ENCODE results near the gene VTCN1.

The VTCN1 gene

DNA sequence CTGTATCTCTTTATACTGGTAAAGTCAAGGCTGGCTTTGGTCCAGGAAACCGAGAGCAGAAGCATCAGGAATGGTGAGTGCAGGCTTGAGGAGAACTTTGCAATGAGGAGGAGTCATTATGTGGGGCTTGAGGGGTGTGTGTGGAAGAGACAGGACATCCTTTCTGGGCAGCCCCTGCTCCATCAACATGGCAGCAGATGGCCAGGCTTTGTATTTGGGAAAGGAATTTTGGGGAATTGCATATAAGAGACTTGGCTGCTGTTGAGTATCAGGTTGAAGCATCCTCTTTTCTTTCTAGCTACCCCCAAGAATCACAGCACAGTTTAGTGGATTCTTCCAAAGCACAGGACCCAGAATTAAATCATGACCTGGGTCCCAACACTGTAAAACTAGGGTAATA lies 33.4 kb downstream of the VTCN1 start:
- TF ChIP-seq, protein P1, sequence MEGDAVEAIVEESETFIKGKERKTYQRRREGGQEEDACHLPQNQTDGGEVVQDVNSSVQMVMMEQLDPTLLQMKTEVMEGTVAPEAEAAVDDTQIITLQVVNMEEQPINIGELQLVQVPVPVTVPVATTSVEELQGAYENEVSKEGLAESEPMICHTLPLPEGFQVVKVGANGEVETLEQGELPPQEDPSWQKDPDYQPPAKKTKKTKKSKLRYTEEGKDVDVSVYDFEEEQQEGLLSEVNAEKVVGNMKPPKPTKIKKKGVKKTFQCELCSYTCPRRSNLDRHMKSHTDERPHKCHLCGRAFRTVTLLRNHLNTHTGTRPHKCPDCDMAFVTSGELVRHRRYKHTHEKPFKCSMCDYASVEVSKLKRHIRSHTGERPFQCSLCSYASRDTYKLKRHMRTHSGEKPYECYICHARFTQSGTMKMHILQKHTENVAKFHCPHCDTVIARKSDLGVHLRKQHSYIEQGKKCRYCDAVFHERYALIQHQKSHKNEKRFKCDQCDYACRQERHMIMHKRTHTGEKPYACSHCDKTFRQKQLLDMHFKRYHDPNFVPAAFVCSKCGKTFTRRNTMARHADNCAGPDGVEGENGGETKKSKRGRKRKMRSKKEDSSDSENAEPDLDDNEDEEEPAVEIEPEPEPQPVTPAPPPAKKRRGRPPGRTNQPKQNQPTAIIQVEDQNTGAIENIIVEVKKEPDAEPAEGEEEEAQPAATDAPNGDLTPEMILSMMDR (IDR thresholded peaks at IDR 0.05), result no peak
- TF ChIP-seq ZFX (IDR thresholded peaks at IDR 0.05; ENCODE audit: borderline replicate concordance), result no peak
- no peak overlapping the region for H3K27ac ChIP-seq

DNA sequence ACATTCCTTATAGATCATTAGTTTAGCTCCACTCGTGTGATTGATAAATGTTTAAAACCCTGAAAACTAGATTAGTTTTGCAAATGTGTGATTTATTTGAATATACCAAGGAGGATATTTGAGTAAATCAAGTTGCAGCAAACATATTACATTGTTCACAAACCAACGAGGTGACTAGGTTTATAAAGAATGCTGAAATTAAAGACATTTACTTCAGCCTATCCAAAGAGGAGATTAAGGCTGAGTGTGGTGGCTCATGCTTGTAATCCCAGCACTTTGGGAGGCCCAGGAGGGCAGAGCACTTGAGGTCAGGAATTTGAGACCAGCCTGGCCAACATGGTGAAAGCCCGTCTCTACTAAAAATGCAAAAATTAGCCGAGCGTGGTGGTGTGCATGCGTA lies 34.1 kb downstream of the VTCN1 start:
- no peak overlapping the region for H3K27ac ChIP-seq
- no peak for TF ChIP-seq ZFX (IDR thresholded peaks at IDR 0.05; ENCODE audit: borderline replicate concordance)
- TF ChIP-seq, protein P1 (IDR thresholded peaks at IDR 0.05), result no peak

DNA sequence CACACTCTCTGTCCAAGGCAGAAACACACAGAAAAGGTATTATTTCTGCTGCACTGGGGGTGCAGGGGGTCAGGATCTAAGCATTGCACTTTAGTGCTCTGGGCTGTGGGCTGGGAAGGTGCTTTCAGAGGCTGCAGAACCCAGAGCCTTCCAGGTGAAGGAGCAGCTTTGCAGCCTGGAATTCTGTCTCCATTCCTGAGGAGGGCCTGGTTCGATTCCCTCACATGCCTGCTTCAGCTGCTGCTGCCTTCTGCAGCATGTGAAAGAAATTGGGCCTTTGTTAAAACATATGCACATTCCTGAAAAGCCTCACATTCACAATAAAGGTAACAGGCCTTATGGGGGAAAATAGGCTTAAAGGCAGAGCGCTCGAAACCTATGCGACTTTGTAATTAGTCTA lies 35.9 kb downstream of the VTCN1 start:
- H3K27ac ChIP-seq, result no peak overlapping the region

DNA sequence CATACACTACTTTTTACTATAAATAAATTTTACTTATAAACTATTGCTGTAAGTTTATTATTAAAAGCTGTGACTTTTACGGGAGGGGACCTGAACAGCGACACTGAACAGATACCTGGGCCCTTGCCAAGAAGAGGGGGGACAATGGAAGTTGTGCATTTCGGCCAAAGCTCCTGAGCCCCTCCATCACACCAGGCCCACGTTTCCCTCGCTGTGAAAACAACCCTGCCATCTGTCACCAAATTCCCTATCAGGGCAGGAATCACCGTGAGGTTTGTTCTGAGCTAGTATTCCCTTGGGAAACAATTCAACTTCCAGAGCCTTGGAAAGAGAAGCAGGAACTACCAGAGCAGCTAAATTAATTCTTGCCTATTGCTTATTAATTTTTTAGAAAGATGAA lies 37.0 kb downstream of the VTCN1 start:
- no peak for TF ChIP-seq ZFX (IDR thresholded peaks at IDR 0.05; ENCODE audit: borderline replicate concordance)
- no peak overlapping the region for H3K27ac ChIP-seq

More for the DNA sequence above, 35.9 kb downstream of the VTCN1 start:
- TF ChIP-seq, protein P1 (IDR thresholded peaks at IDR 0.05), result no peak
- no peak for TF ChIP-seq ZFX (IDR thresholded peaks at IDR 0.05; ENCODE audit: borderline replicate concordance)

DNA sequence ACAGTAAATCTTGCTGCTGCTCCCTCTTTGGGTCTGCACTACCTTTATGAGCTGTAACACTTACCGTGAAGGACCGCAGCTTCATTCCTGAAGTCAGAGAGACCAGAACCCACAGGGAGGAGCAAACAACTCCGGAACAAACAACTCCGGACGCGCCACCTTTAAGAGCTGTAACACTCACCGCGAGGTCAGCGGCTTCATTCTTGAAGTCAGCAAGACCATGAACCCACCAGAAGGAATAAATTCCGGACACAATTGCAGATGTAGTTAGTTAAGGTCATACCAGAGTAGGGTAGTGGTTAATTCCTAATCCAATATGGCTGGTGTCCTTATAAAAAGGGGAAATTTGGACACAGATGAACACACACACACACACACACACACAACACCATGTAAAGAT lies 37.7 kb downstream of the VTCN1 start:
- no peak for TF ChIP-seq ZFX (IDR thresholded peaks at IDR 0.05; ENCODE audit: borderline replicate concordance)
- TF ChIP-seq, protein P1 (IDR thresholded peaks at IDR 0.05), result no peak
- no peak overlapping the region for H3K27ac ChIP-seq

DNA sequence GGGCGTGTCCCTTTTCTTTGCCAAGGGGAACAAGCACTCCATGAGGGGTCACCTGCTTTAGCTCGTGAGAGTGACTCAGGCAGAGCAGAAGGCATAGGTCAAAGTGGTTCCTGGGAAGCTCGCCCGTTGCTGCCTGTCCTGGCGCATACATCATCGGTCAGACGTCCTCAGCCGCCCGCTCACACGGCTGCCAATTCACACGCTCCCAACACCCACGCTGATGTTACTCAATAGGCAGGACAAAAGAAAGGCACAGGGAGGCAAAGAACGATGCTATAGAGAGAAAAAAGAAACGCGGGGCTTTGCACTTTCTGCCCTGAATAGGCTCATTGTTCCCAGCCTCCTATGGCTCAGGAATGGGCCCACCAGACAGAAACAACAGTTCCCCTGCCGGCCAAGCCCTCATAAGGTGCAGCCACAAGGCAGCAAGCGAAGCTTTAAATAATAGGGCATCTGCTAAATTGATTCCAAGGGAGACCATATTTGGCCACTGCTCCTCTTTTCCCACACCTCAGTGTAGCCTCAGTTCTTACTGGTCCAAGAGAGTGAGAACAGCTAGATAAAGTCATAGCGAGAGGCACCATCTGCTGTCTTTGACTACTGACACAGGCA lies 38.7 kb downstream of the VTCN1 start:
- TF ChIP-seq, protein P1 (IDR thresholded peaks at IDR 0.05), result no peak
- TF ChIP-seq ZFX (IDR thresholded peaks at IDR 0.05; ENCODE audit: borderline replicate concordance), result no peak
- H3K27ac ChIP-seq, result no peak overlapping the region

DNA sequence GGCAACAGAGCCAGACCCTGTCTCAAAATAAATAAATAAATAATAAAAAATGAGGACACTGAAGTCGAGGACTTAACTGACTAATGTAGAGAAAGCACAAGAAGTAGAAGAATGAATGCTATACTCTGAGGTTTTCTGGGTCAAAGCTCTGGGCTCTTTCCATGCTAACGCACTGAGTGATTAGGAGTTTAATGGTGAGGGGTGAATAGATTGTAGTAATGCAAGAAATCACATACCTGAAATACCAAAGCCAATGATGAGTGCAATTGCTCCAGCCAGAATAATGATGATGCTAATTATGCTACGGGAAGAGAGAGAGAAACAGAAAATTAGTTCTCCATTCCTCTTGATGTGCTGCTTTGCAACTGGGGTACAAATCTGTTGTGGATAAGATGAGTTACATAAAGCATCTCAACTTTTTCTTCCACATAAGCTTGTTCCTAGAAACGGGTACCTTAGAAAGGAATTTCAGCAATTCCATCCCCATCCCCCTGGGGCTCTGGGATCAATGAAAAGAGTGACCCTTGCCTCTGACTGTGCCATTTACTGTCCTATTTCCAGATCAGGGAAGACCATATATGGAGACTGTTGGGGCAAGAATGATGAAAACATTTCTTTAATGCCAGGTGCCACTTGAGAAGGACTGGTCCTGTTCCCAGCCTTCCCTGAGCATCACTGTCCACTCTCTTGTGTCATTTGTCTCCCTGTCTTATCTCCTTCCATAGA lies 40.7 kb downstream of the VTCN1 start:
- TF ChIP-seq ZFX (IDR thresholded peaks at IDR 0.05; ENCODE audit: borderline replicate concordance), result no peak
- H3K27ac ChIP-seq, result no peak overlapping the region

DNA sequence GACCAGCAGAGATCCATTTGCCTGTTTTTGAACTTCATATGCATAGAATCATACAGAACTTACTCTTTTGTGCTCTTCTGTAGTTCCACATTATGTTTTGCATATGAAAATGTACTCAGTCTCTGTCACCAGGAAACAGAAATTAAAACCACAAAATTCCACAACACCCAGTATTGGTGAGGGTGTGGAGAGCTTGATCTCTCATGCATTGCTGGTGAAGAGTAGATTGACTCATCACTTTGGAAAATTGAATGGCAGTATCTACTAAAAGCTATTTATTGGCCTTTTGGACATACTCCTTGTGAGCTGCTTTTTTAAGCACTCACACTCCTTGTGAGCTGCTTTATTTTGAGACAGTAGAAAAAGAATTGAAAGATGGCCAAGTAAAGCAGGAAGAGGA lies 43.3 kb downstream of the VTCN1 start:
- no peak for TF ChIP-seq ZFX (IDR thresholded peaks at IDR 0.05; ENCODE audit: borderline replicate concordance)
- TF ChIP-seq, protein P1 (IDR thresholded peaks at IDR 0.05), result no peak
- H3K27ac ChIP-seq, result no peak overlapping the region

Measured in 22Rv1 (cell line).